Measurements from ENCODE around the gene DENND1A.
A peak's percentile ranks its signal among the peaks of the same experiment; 100 is the strongest.

DENND1A gene

GRCh38 chr9:123583646-123584045 lies 346.3 kb downstream of the DENND1A start:
- TF ChIP-seq, protein P1, sequence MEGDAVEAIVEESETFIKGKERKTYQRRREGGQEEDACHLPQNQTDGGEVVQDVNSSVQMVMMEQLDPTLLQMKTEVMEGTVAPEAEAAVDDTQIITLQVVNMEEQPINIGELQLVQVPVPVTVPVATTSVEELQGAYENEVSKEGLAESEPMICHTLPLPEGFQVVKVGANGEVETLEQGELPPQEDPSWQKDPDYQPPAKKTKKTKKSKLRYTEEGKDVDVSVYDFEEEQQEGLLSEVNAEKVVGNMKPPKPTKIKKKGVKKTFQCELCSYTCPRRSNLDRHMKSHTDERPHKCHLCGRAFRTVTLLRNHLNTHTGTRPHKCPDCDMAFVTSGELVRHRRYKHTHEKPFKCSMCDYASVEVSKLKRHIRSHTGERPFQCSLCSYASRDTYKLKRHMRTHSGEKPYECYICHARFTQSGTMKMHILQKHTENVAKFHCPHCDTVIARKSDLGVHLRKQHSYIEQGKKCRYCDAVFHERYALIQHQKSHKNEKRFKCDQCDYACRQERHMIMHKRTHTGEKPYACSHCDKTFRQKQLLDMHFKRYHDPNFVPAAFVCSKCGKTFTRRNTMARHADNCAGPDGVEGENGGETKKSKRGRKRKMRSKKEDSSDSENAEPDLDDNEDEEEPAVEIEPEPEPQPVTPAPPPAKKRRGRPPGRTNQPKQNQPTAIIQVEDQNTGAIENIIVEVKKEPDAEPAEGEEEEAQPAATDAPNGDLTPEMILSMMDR (conservative IDR thresholded peaks at IDR 0.05; ENCODE audit: control insufficient read depth, insufficient read depth, low read depth, low read length) = no peak
- DNase-seq (ENCODE audit: low read depth) = no peak
- H3K4me3 ChIP-seq (ENCODE audit: control insufficient read depth, low read depth, low read length) = no peak overlapping the region

- no peak for DNase-seq (ENCODE audit: low read depth)
- TF ChIP-seq, protein P1 (conservative IDR thresholded peaks at IDR 0.05; ENCODE audit: control insufficient read depth, insufficient read depth, low read depth, low read length) = no peak
- H3K4me3 ChIP-seq (ENCODE audit: control insufficient read depth, low read depth, low read length) = no peak overlapping the region
These were observed 358.7 kb downstream of the DENND1A start for GRCh38 chr9:123571240-123571639.

- no peak overlapping the region for H3K4me3 ChIP-seq (ENCODE audit: control insufficient read depth, low read depth, low read length)
- TF ChIP-seq, protein P1 (conservative IDR thresholded peaks at IDR 0.05; ENCODE audit: control insufficient read depth, insufficient read depth, low read depth, low read length) = no peak
- peak; percentile 76 for DNase-seq (ENCODE audit: low read depth)
These were observed 360.9 kb downstream of the DENND1A start for GRCh38 chr9:123568691-123569688.

DNA sequence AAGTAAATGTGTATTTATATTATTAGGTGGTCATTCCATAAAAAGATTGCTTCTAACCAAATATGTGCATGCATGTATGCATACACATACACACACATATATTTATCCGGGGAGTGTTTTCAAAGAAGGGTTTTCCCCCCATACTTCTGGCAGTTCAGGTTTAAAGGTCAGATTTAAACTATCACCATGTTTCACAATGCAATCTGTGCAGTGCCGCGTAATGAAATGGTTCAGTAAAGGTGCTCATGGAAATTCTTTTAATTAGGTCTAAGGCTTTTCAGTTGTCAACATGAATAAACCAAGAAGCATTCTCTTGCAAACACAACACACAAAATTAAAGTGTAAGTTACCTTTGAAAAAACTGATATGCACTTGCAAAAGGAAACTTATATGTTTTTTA lies 362.9 kb downstream of the DENND1A start:
- no peak overlapping the region for H3K4me3 ChIP-seq (ENCODE audit: control insufficient read depth, low read depth, low read length)
- TF ChIP-seq, protein P1 (conservative IDR thresholded peaks at IDR 0.05; ENCODE audit: control insufficient read depth, insufficient read depth, low read depth, low read length) = no peak
- DNase-seq (ENCODE audit: low read depth) = no peak

DNA sequence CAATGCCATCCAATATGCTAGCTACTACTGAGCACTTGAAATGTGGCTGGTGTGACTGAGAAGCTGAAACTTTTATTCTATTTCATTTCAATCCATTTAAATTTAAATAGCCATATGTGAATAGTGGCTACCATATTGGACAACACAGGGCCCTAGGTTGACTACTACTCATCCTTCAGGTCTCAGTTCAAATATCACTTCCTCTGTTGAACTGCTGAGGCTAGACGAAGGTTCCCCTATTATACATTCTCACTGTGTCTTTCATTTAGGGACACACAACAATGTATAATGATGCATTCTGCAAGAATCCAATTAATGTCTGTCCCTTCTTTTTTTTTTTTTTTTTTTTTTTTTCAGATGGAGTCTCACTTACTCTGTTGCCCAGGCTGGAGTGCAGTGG lies 365.3 kb downstream of the DENND1A start:
- TF ChIP-seq, protein P1 (conservative IDR thresholded peaks at IDR 0.05; ENCODE audit: control insufficient read depth, insufficient read depth, low read depth, low read length) = no peak
- no peak for DNase-seq (ENCODE audit: low read depth)
- no peak overlapping the region for H3K4me3 ChIP-seq (ENCODE audit: control insufficient read depth, low read depth, low read length)

DNA sequence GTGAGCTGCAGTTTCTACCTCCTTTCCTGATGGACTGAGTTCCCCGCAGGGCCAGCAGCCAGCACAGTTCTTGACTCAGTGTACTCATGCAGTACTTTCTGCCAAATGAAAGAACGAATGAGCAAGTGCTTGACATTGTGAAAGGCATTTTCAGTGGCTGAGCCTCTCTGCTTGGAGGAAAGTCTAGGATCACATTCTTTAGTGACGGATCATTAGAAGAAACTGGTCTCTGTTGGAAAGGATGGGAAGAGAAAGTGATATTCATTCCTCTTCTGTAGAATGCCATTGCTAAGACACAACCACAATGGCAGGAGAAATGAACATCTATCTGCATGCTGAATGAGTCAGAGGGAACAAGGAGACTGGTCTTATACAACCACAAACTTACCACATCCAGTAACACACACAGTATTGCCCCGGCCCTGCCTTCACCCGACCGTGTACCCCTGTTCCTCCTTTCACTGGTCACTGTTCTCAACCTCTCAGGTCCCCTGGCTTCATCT lies 367.0 kb downstream of the DENND1A start:
- TF ChIP-seq, protein P1 (conservative IDR thresholded peaks at IDR 0.05; ENCODE audit: control insufficient read depth, insufficient read depth, low read depth, low read length) = no peak
- DNase-seq (ENCODE audit: low read depth) = peak; percentile 96
- H3K4me3 ChIP-seq (ENCODE audit: control insufficient read depth, low read depth, low read length) = no peak overlapping the region
